Tibial nerve (tissue), 3 donors: ENCODE measurements around the gene CAMK1D.

Experiments
- POLR2A ChIP-seq, 2 donors: fragments of 450-650 bp; IDR thresholded peaks; one replicate each; pipeline ENCODE4 v1.6.1; 2017; ENCODE audit warnings: antibody characterized with exemption in 2 of 2, mild to moderate bottlenecking in 2 of 2, moderate library complexity in 2 of 2
- TF ChIP-seq, protein P1 (sequence below), 5 experiments: fragments of 200-600 bp in 3 of 5; fragments of 450-650 bp in 2 of 5; sonication (generic) in 3 of 5; IDR thresholded peaks; one replicate each; pipeline ENCODE4 v1.5.1; 2016 to 2019; ENCODE audit warnings: antibody characterized with exemption in 5 of 5, mild to moderate bottlenecking in 3 of 5, moderate library complexity in 2 of 5

- TF ChIP-seq, protein P1, sequence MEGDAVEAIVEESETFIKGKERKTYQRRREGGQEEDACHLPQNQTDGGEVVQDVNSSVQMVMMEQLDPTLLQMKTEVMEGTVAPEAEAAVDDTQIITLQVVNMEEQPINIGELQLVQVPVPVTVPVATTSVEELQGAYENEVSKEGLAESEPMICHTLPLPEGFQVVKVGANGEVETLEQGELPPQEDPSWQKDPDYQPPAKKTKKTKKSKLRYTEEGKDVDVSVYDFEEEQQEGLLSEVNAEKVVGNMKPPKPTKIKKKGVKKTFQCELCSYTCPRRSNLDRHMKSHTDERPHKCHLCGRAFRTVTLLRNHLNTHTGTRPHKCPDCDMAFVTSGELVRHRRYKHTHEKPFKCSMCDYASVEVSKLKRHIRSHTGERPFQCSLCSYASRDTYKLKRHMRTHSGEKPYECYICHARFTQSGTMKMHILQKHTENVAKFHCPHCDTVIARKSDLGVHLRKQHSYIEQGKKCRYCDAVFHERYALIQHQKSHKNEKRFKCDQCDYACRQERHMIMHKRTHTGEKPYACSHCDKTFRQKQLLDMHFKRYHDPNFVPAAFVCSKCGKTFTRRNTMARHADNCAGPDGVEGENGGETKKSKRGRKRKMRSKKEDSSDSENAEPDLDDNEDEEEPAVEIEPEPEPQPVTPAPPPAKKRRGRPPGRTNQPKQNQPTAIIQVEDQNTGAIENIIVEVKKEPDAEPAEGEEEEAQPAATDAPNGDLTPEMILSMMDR (IDR thresholded peaks at IDR 0.05): no peak
- no peak for TF ChIP-seq POLR2A (IDR thresholded peaks at IDR 0.05)
Measured at GRCh38 chr10:12340371-12340770, 9.0 kb upstream of the CAMK1D start.
